Activated T-cell treated with anti-CD3 and anti-CD28 coated beads for 48 hours (primary cell): ENCODE results near the gene ATG9A.

Source experiments
- DNase-seq: peaks from one replicate; pipeline ENCODE4 v3.0.0-alpha.2; 2020; ENCODE audit warnings: low read depth

ATG9A gene

GRCh38 chr2:219221957-219222518 is 7.4 kb downstream of the ATG9A start:
- DNase-seq: no peak

GRCh38 chr2:219220652-219221402 is 8.6 kb downstream of the ATG9A start:
- DNase-seq: no peak

- no peak for DNase-seq
These were observed 9.5 kb downstream of the ATG9A start for GRCh38 chr2:219219784-219220532.

- peak; percentile 89 for DNase-seq
These were observed 10.4 kb downstream of the ATG9A start, which contains the start of gene ABCB6 for GRCh38 chr2:219218732-219219701. ABCB6 (minus strand) TSS chr2:219218958; CDS start chr2:219218673, 285 bp downstream.

GRCh38 chr2:219218217-219218731 is 11.2 kb downstream of the ATG9A start:
- no peak for DNase-seq

- no peak for DNase-seq
These were observed 12.9 kb downstream of the ATG9A start for GRCh38 chr2:219216535-219216915.

GRCh38 chr2:219215871-219216534 is 13.4 kb downstream of the ATG9A start:
- DNase-seq: no peak

GRCh38 chr2:219214786-219215185 is 14.7 kb downstream of the ATG9A start:
- no peak for DNase-seq

GRCh38 chr2:219214141-219214540 is 15.3 kb downstream of the ATG9A start:
- DNase-seq: no peak

- DNase-seq: no peak
These were observed 15.9 kb downstream of the ATG9A start for GRCh38 chr2:219213486-219214071.

GRCh38 chr2:219213026-219213415 is 16.4 kb downstream of the ATG9A start:
- no peak for DNase-seq

- no peak for DNase-seq
These were observed 18.5 kb downstream of the ATG9A start for GRCh38 chr2:219210886-219211362.

- no peak for DNase-seq
These were observed 19.1 kb downstream of the ATG9A start for GRCh38 chr2:219210196-219210885.

GRCh38 chr2:219209236-219210195 is 19.9 kb downstream of the ATG9A start:
- no peak for DNase-seq

- no peak for DNase-seq
These were observed 21.3 kb downstream of the ATG9A start for GRCh38 chr2:219207884-219208740.

- DNase-seq: no peak
These were observed 22.1 kb downstream of the ATG9A start for GRCh38 chr2:219207134-219207883.
